ENCODE measurements around the gene PNMA8B. TPM values are rescaled to one million over a fixed set of nuclear protein-coding genes. Genes with fewer than 3 reads are reported as not detected.

The PNMA8B gene
- total RNA-seq, 1 donor from 2014 or later, result 0.09 TPM

DNA sequence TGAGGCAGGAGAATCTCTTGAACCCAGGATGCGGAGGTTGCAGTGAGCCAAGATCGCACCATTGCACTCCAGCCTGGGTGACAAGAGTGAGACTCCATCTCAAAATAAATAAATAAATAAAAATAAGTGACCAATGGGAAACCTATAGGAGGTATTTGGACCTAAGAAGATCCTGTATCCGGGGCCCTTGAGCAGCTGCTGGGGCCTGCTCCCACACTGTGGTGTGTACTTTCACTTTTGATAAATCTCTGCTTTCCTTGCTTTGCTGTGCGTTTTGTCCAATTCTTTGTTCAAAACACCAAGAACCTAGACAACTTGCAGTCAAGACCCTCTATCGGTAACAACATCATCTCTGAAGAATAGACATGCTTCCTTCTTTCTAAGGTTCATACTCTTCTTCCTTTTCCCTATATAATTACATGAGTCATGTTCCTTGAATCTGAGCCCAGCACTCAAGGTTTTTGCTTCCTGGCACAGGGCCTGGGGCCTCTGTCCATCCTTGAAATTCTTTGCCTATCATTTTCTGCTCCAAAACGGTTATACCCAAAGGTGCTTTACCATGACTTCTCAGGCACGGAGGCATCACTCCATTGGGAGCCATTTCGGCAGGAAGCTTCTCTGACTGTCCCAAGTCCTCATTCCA, 52.7 kb downstream of the PNMA8B start:
- H3K27ac Mint-ChIP-seq, result no peak overlapping the region
- H3K4me3 Mint-ChIP-seq, result no peak overlapping the region
- H3K27me3 Mint-ChIP-seq (ENCODE audit: insufficient read depth, low read depth), result peaks cover 4% of the 10 kb centered on the region
- TF ChIP-seq, protein P1, sequence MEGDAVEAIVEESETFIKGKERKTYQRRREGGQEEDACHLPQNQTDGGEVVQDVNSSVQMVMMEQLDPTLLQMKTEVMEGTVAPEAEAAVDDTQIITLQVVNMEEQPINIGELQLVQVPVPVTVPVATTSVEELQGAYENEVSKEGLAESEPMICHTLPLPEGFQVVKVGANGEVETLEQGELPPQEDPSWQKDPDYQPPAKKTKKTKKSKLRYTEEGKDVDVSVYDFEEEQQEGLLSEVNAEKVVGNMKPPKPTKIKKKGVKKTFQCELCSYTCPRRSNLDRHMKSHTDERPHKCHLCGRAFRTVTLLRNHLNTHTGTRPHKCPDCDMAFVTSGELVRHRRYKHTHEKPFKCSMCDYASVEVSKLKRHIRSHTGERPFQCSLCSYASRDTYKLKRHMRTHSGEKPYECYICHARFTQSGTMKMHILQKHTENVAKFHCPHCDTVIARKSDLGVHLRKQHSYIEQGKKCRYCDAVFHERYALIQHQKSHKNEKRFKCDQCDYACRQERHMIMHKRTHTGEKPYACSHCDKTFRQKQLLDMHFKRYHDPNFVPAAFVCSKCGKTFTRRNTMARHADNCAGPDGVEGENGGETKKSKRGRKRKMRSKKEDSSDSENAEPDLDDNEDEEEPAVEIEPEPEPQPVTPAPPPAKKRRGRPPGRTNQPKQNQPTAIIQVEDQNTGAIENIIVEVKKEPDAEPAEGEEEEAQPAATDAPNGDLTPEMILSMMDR (IDR thresholded peaks at IDR 0.05), result no peak
- no peak for TF ChIP-seq EZH2 (IDR thresholded peaks at IDR 0.05)
- no peak for TF ChIP-seq EZH2phosphoT487 (IDR thresholded peaks at IDR 0.05)
- DNase-seq (ENCODE audit: low spot score), result no peak
- Histone ChIP-seq H3K79me2 (ENCODE audit: low read depth) (no peaks in the 10 kb centered on the region), H3K9me3 (ENCODE audit: low read depth) (no peaks in the 10 kb centered on the region), H4K20me1 (ENCODE audit: low read depth) (no peaks in the 10 kb centered on the region), H3K4me1 (no peaks in the 10 kb centered on the region), H3K36me3 (no peaks in the 10 kb centered on the region), H3K27me3 (no peaks in the 10 kb centered on the region), H2AFZ (replicated peaks) (no peak overlapping the region), H3K4me3 (no peak overlapping the region), H3F3A (ENCODE audit: low read depth) (no peaks in the 10 kb centered on the region), H3K27ac (no peak overlapping the region), H3K4me2 (no peak overlapping the region), H3K9ac (no peak overlapping the region)
- no peaks in the 10 kb centered on the region for H3K4me1 Mint-ChIP-seq
- peaks cover 2% of the 10 kb centered on the region for H3K9me3 Mint-ChIP-seq
- no peaks in the 10 kb centered on the region for H3K36me3 Mint-ChIP-seq

DNA sequence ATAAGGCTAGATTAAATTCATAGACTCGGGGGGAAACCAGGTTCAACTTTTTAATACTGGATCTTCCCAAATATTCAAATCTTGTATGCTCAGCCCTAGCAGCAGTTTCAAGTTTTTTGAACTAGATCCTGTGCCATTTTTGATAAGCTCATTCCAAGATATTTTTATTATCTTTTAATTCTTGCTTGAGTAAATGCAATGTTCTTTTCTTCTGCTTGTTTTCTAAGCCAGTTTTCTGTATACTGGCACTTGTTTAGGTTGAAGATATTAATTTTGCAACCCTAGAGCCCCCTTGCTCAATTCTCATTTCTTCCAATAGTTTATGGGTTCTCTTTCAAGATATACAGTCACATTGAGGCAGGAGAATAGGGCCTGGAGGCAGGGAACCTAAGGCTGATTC, 53.8 kb downstream of the PNMA8B start:
- no peaks in the 10 kb centered on the region for H3K36me3 ChIP-seq
- H3K27ac ChIP-seq, result no peak overlapping the region
- Mint-ChIP-seq H3K36me3 (no peaks in the 10 kb centered on the region), H3K9me3 (peaks cover 2% of the 10 kb centered on the region), H3K27ac (no peak overlapping the region), H3K4me3 (no peak overlapping the region), H3K4me1 (no peaks in the 10 kb centered on the region), H3K27me3 (ENCODE audit: insufficient read depth, low read depth) (peaks cover 4% of the 10 kb centered on the region)
- no peak overlapping the region for H3K4me2 ChIP-seq
- H3K4me3 ChIP-seq, result no peak overlapping the region
- H3K27me3 ChIP-seq, result no peaks in the 10 kb centered on the region
- H3K9me3 ChIP-seq (ENCODE audit: low read depth), result no peaks in the 10 kb centered on the region
- H3K4me1 ChIP-seq, result no peaks in the 10 kb centered on the region
- no peak overlapping the region for H2AFZ ChIP-seq (replicated peaks)
- no peak overlapping the region for H3K9ac ChIP-seq
- no peaks in the 10 kb centered on the region for H3F3A ChIP-seq (ENCODE audit: low read depth)
- TF ChIP-seq, protein P1 (IDR thresholded peaks at IDR 0.05), result no peak
- TF ChIP-seq EZH2 (IDR thresholded peaks at IDR 0.05), result no peak
- H4K20me1 ChIP-seq (ENCODE audit: low read depth), result no peaks in the 10 kb centered on the region
- no peaks in the 10 kb centered on the region for H3K79me2 ChIP-seq (ENCODE audit: low read depth)
- DNase-seq (ENCODE audit: low spot score), result no peak

Other genes starting within 250 kb of the PNMA8B start
- gene HIF3A, start 198.8 kb downstream of the PNMA8B start, total RNA-seq (ENCODE audit: low replicate concordance), result 6.7 and 18.0 TPM in 2 replicates
- 63.5 and 97.8 TPM in 2 replicates for gene PPP5C, start 148.8 kb downstream of the PNMA8B start, total RNA-seq (ENCODE audit: low replicate concordance)
- gene CCDC8, start 82.3 kb downstream of the PNMA8B start, total RNA-seq (ENCODE audit: low replicate concordance), result 2.8 and 14.1 TPM in 2 replicates
- 0.58 and 0.74 TPM in 2 replicates for gene PNMA8C, start 66.9 kb downstream of the PNMA8B start, total RNA-seq (ENCODE audit: low replicate concordance)
- 42.5 and 43.9 TPM in 2 replicates for gene PNMA8A, start 24.3 kb downstream of the PNMA8B start, total RNA-seq (ENCODE audit: low replicate concordance)
- 373 and 403 TPM in 2 replicates for gene CALM3, start 105.5 kb upstream of the PNMA8B start, total RNA-seq (ENCODE audit: low replicate concordance)
- not detected in 2 replicates for gene PTGIR, start 129.2 kb upstream of the PNMA8B start, total RNA-seq (ENCODE audit: low replicate concordance)
- not detected in 2 replicates for gene GNG8, start 140.3 kb upstream of the PNMA8B start, total RNA-seq (ENCODE audit: low replicate concordance)
- gene DACT3, start 165.3 kb upstream of the PNMA8B start, total RNA-seq (ENCODE audit: low replicate concordance), result 0.75 and 2.2 TPM in 2 replicates
- gene PRKD2, start 221.2 kb upstream of the PNMA8B start, total RNA-seq (ENCODE audit: low replicate concordance), result 14.9 and 22.2 TPM in 2 replicates